Omental fat pad (tissue), 4 donors: ENCODE measurements around the gene GMDS. TPM values are rescaled to one million over a fixed set of nuclear protein-coding genes. Genes with fewer than 3 reads are reported as not detected.

Experiments used
- ATAC-seq: fragments of 150-250 bp; one replicate; pipeline ENCODE4 v1.9.1; 2016; ENCODE audit warnings: mild to moderate bottlenecking, moderate library complexity; ENCODE audit not compliant: low FRiP score
- DNase-seq: peaks from one replicate; pipeline ENCODE4 v3.0.0-alpha.2; 2019; ENCODE audit warnings: low spot score
- total RNA-seq, 4 donors: library from RNA; depleted of rRNA; stranded (reverse); fragments of >200 nt; gene quantifications; one replicate each; pipeline ENCODE4 v1.1.0, GENCODE V29; 2016
- TF ChIP-seq, protein P1 (sequence below), 3 donors: fragments of 450-650 bp; IDR thresholded peaks; one replicate each; pipeline ENCODE4 v1.5.1; 2016 to 2017; ENCODE audit warnings: antibody characterized with exemption in 3 of 3, mild to moderate bottlenecking in 3 of 3, moderate library complexity in 2 of 3

GMDS gene
- total RNA-seq, 4 donors from 2014 or later: 5.6 to 20.6 (median 10.7) TPM

DNA sequence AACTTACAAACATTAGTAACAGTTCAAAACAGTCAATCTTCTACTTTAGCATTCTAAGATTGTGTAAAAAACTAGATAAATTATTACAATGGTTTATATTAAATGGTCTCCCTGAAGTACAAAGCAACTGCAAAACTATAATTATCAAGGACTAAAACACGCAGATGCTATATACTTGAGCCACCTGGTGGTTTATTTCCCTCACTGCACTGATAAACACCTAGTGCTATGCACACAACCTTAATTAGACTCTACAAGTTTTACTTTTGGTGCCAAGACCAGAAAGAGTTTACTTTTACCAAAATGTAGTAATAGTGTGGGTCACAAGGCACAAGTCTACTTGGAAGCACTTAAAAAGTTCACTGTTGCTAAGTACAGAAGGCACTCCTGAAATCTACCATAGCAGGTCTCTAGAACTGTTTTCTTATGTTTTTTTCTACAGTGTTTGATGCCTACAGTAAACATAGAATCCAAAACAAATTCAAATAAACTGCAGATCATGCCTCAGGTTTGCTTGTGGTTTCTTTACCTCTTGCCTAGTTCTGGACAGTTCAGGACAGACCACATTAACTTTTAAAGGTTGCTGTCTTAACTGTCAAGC is 49.2 kb downstream of the GMDS start:
- TF ChIP-seq, protein P1, sequence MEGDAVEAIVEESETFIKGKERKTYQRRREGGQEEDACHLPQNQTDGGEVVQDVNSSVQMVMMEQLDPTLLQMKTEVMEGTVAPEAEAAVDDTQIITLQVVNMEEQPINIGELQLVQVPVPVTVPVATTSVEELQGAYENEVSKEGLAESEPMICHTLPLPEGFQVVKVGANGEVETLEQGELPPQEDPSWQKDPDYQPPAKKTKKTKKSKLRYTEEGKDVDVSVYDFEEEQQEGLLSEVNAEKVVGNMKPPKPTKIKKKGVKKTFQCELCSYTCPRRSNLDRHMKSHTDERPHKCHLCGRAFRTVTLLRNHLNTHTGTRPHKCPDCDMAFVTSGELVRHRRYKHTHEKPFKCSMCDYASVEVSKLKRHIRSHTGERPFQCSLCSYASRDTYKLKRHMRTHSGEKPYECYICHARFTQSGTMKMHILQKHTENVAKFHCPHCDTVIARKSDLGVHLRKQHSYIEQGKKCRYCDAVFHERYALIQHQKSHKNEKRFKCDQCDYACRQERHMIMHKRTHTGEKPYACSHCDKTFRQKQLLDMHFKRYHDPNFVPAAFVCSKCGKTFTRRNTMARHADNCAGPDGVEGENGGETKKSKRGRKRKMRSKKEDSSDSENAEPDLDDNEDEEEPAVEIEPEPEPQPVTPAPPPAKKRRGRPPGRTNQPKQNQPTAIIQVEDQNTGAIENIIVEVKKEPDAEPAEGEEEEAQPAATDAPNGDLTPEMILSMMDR (IDR thresholded peaks at IDR 0.05): peak in 1 of 3 donors; percentile 8
- no peak for DNase-seq
- ATAC-seq: peak; percentile 70

DNA sequence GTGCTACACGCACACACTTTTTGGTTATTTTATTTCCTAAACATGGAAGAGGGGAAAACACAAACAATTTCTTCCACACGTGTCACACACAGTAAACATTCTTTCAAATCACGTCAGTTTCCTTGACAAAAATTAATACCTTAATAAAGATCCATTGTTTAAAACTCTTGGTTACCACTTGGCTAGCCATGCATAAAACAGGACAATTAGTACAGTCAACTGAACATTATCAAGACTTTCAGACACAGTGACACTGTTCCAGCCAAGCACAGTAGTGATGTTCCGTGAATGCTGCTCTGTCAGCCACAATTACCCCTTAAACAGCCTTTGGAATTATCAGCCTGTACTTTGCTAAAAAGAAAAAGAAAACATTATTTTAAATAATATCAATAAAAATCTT is 50.8 kb downstream of the GMDS start:
- ATAC-seq (no peak), DNase-seq (no peak)
- TF ChIP-seq, protein P1 (IDR thresholded peaks at IDR 0.05): no peak

DNA sequence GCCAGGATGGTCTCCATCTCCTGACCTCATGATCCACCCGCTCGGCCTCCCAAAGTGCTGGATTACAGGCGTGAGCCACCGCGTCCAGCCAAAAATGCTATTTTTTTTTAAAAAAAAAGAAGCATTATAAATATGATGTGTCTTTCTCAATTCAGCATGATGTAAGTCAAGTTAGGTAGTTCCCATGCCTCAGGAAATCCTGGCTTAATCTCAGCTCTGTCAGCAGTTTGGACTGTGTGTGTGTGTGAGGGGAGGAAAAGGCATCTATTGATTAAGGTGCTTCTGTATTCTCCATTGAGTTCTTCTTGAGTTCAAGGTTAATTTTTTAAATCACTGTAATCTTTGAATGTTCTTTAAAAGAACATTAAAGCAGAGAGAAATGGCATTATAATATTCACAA is 51.5 kb downstream of the GMDS start:
- TF ChIP-seq, protein P1 (IDR thresholded peaks at IDR 0.05): no peak
- DNase-seq (no peak), ATAC-seq (no peak)

DNA sequence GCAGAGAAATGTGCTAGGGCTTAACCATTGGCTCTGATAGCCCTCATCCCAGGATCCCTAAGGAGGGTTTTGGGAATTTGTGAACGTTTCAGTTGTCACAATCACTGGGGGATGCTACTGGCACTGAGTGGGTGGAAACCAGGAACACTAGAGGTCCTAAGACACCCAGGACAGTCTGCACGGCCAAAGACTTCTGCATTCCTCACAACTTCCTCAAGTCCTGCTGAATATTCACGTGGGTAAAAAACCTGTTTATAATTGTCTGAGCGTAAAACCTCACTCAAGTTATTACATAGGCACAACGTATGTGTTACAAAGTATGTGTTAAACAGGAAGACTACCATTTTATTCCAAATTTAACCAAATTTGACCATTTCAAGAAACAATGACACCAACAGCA is 52.4 kb downstream of the GMDS start:
- DNase-seq (no peak), ATAC-seq (no peak)

DNA sequence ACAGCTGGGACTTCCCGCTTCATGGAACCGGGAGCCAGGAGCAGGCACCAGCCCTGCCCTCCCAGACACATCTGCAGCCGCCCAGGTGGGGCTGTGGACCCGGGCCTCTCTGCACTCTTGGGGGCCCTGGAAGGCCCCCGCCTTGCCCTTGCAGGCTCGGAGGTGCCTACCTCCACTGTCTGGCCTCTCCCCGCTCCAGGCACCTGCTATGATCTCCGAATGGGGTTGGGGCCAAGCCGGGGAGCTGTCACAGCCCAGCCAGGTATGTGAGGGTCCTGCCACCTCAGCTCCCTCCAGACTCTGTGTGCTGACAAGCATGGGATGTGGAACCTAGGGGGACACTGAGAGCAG is 54.0 kb downstream of the GMDS start:
- ATAC-seq (no peak), DNase-seq (no peak)
- TF ChIP-seq, protein P1 (IDR thresholded peaks at IDR 0.05): no peak

More for the DNA sequence above, 52.4 kb downstream of the GMDS start:
- TF ChIP-seq, protein P1 (IDR thresholded peaks at IDR 0.05): no peak

DNA sequence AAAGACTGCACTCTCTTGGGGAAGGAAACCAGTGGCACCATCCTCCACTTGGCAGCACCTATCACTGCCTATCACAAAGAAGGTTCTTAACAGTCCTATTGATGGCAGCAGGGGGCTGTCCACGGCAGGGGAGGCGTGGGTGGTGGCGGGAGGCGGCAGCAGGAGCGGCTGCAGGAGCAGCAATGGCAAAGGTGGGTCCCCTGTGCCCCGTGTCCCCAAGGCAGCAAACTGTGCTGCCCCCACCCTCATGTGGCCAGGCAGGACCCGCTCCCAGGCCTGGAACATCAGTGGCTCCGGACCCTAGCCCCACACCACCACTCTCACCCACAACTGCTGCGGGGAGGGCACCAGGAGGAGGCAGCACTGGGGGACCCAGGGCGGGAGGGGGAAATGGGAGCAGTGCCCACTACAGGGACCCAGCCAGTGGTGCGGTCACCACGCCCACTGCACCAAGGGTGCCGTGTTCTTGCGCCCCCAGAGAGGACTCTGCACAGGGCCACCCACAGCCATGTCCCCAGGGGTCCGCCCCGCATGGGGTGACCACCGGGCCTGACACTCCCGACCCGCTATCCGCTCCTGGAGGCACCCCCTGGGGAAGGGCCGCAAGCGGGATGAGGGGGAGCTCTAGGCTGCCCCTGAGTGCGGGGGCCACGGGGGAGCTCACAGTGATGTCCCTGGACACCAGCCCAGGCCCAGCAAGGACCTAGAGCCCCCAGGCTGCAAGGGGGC is 54.6 kb downstream of the GMDS start:
- no peak for DNase-seq
- no peak for ATAC-seq
- TF ChIP-seq, protein P1 (IDR thresholded peaks at IDR 0.05): no peak

DNA sequence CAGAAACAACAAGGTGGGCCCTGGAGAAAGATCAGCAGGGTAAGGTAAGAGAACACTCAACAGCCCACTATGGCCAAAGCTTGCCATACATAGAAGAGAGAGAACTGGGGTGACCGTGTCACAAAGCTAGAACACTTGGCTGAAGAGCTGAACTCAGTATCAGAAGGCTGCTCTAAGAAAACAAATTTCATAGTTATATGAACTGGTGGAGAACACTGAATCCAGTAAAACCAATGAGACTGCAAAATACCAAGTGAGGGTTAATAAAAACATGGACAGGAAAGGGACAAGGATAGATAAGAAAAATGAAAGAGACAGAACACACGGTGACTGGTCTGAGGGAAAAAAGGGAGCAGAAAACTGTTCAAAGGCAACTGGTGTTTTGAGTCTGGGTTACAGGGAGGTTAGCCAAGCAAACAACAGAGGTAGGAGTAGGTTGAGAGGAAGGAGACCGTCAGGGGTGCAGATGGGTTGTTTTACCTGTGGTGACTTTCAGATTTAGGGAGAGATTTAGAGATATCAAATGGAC is 56.5 kb downstream of the GMDS start:
- ATAC-seq: no peak
- TF ChIP-seq, protein P1 (IDR thresholded peaks at IDR 0.05): no peak
- DNase-seq: no peak
